ENCODE data around the gene SMNDC1. TPM values are rescaled to one million over a fixed set of nuclear protein-coding genes. Genes with fewer than 3 reads are reported as not detected.
A peak's percentile ranks its signal among the peaks of the same experiment; 100 is the strongest.

The SMNDC1 gene
- total RNA-seq, 1 donor from 2014 or later, result 8.8 TPM

GRCh38 chr10:110327262-110327914, 22.7 kb upstream of the SMNDC1 start:
- no peak for ATAC-seq
- DNase-seq (ENCODE audit: low spot score), result no peak

- no peak for DNase-seq (ENCODE audit: low spot score)
- ATAC-seq, result no peak
Measured at GRCh38 chr10:110326351-110327032, 21.8 kb upstream of the SMNDC1 start.

- ATAC-seq, result no peak
- DNase-seq (ENCODE audit: low spot score), result no peak
Measured at GRCh38 chr10:110324805-110325280, 20.1 kb upstream of the SMNDC1 start.

- no peak for ATAC-seq
- DNase-seq (ENCODE audit: low spot score), result no peak
Measured at GRCh38 chr10:110324201-110324804, 19.6 kb upstream of the SMNDC1 start.

GRCh38 chr10:110323503-110323902, 18.8 kb upstream of the SMNDC1 start:
- no peak for ATAC-seq
- DNase-seq (ENCODE audit: low spot score), result no peak

- ATAC-seq (no peak), DNase-seq (ENCODE audit: low spot score) (no peak)
Measured at GRCh38 chr10:110321869-110322620, 17.3 kb upstream of the SMNDC1 start.

- ATAC-seq (no peak), DNase-seq (ENCODE audit: low spot score) (no peak)
Measured at GRCh38 chr10:110317866-110318850, 13.4 kb upstream of the SMNDC1 start.

GRCh38 chr10:110313674-110314073, 9.0 kb upstream of the SMNDC1 start:
- DNase-seq (ENCODE audit: low spot score) (no peak), ATAC-seq (no peak)

GRCh38 chr10:110312206-110312605, 7.5 kb upstream of the SMNDC1 start:
- DNase-seq (ENCODE audit: low spot score), result no peak
- ATAC-seq, result no peak

GRCh38 chr10:110311357-110311949, 6.7 kb upstream of the SMNDC1 start:
- DNase-seq (ENCODE audit: low spot score), result no peak
- peak; percentile 91 for ATAC-seq

- DNase-seq (ENCODE audit: low spot score) (no peak), ATAC-seq (no peak)
Measured at GRCh38 chr10:110310741-110311140, 6.0 kb upstream of the SMNDC1 start.

- ATAC-seq, result no peak
- DNase-seq (ENCODE audit: low spot score), result no peak
Measured at GRCh38 chr10:110307805-110308204, 3.1 kb upstream of the SMNDC1 start.

GRCh38 chr10:110306452-110306768, 1.7 kb upstream of the SMNDC1 start:
- DNase-seq (ENCODE audit: low spot score) (no peak), ATAC-seq (no peak)

GRCh38 chr10:110305767-110306451, 1.2 kb upstream of the SMNDC1 start:
- peak; percentile 57 for ATAC-seq
- no peak for DNase-seq (ENCODE audit: low spot score)

GRCh38 chr10:110304394-110304779, 333 bp downstream of the SMNDC1 start:
- ATAC-seq (peak; percentile 56), DNase-seq (ENCODE audit: low spot score) (no peak)

- ATAC-seq (no peak), DNase-seq (ENCODE audit: low spot score) (no peak)
Measured at GRCh38 chr10:110303681-110304080, 1.0 kb downstream of the SMNDC1 start.

GRCh38 chr10:110300486-110300986, 4.2 kb downstream of the SMNDC1 start:
- DNase-seq (ENCODE audit: low spot score) (no peak), ATAC-seq (no peak)

GRCh38 chr10:110296966-110297365, 7.8 kb downstream of the SMNDC1 start:
- DNase-seq (ENCODE audit: low spot score) (no peak), ATAC-seq (no peak)

GRCh38 chr10:110286841-110287240, 17.9 kb downstream of the SMNDC1 start:
- no peak for DNase-seq (ENCODE audit: low spot score)
- no peak for ATAC-seq
